CD4-positive, alpha-beta T cell (primary cell): ENCODE measurements around the gene VSTM2A. TPM values are rescaled to one million over a fixed set of nuclear protein-coding genes. Genes with fewer than 3 reads are reported as not detected.

Source experiments
- ATAC-seq: fragments of 200-7000 bp; cut with Tn5 transposase; one replicate; pipeline ENCODE4 v1.10.0; 2022; ENCODE audit warnings: mild to moderate bottlenecking; ENCODE audit not compliant: poor library complexity
- CTCF ChIA-PET: fragments of 350-600 bp; sonication (Branson Sonifier 250); formaldehyde crosslinking; loops from one replicate; lab custom pipeline; 2021; ENCODE audit warnings: antibody characterized with exemption, inconsistent platforms; lab: Charles Lee
- POLR2A ChIA-PET: fragments of 350-600 bp; sonication (Branson Sonifier 250); formaldehyde crosslinking; loops from one replicate; lab custom pipeline; 2021; ENCODE audit warnings: antibody characterized with exemption, inconsistent platforms; lab: Charles Lee
- DNase-seq, 14 experiments: peaks; one replicate each; pipeline ENCODE4 v3.0.0-alpha.2; 2013 to 2020; ENCODE audit warnings: mixed read lengths in 2 of 14
- H3K27ac ChIP-seq, 2 donors: one replicate each; pipeline versions ENCODE4 v1.5.1 to v1.7.0; 2013; ENCODE audit warnings: low read length in 2 of 2, low read depth in 1 of 2, mild to moderate bottlenecking in 1 of 2
- H3K27me3 ChIP-seq, 2 experiments: 1 replicate in 1 of 2; 2 replicates in 1 of 2; pipeline versions ENCODE4 v1.6.1 to v1.7.0; 2013; ENCODE audit warnings: low read length in 2 of 2, control low read depth in 1 of 2, mild to moderate bottlenecking in 1 of 2, moderate library complexity in 1 of 2; ENCODE audit not compliant: insufficient read depth in 2 of 2, control insufficient read depth in 1 of 2
- H3K36me3 ChIP-seq: one replicate; pipeline ENCODE4 v1.6.1; 2013; ENCODE audit warnings: low read length, control low read depth; ENCODE audit not compliant: insufficient read depth
- H3K4me1 ChIP-seq: one replicate; pipeline ENCODE4 v1.6.1; 2013; ENCODE audit warnings: low read length, control low read depth; ENCODE audit not compliant: insufficient read depth
- H3K4me3 ChIP-seq: one replicate; pipeline ENCODE4 v1.5.1; 2013; ENCODE audit warnings: mild to moderate bottlenecking, low read length, moderate library complexity
- H3K9me3 ChIP-seq, 2 experiments: 1 replicate in 1 of 2; 2 replicates in 1 of 2; pipeline versions ENCODE4 v1.6.1 to v1.7.0; 2013; ENCODE audit warnings: low read length in 2 of 2, mild to moderate bottlenecking in 2 of 2, control low read depth in 1 of 2, moderate library complexity in 1 of 2; ENCODE audit not compliant: control insufficient read depth in 1 of 2, insufficient read depth in 1 of 2
- H3K27ac Mint-ChIP-seq: one replicate; pipeline ENCODE4 v1.8.0; 2020; ENCODE audit warnings: mixed read lengths
- H3K27me3 Mint-ChIP-seq: one replicate; pipeline ENCODE4 v1.8.0; 2021; ENCODE audit warnings: mixed read lengths
- H3K36me3 Mint-ChIP-seq: one replicate; pipeline ENCODE4 v1.8.0; 2021; ENCODE audit warnings: low read depth, mixed read lengths
- H3K4me1 Mint-ChIP-seq: one replicate; pipeline ENCODE4 v1.8.0; 2021; ENCODE audit warnings: low read depth, mixed read lengths
- H3K4me3 Mint-ChIP-seq: one replicate; pipeline ENCODE4 v1.8.0; 2020; ENCODE audit warnings: mild to moderate bottlenecking, mixed read lengths
- H3K9me3 Mint-ChIP-seq: one replicate; pipeline ENCODE4 v1.8.0; 2020; ENCODE audit warnings: mixed read lengths
- CTCF ChIP-seq: fragments of 200-600 bp; IDR thresholded peaks from one replicate; pipeline ENCODE4 v1.8.0; 2022; ENCODE audit warnings: antibody characterized with exemption, mild to moderate bottlenecking
- intact Hi-C, 2 experiments: fragments of 100-400 bp; cut with DNase I in 1 of 2; cut with micrococcal nuclease in 1 of 2; formaldehyde crosslinking; loops; one replicate each; pipeline versions ENCODE4 v1.15.1 to v1.9.0; 2023 to 2025; cut with DNase I, micrococcal nuclease
- total RNA-seq, 174 experiments: library from RNA in 2 of 174; stranded (reverse) in 2 of 174; gene quantifications; one replicate each; pipeline ENCODE4 v1.2.3 and lab custom pipeline; 2021 to 2026

The VSTM2A gene
- total RNA-seq, 2 experiments from 2014 or later = not detected

GRCh38 chr7:54544527-54545240, 2.5 kb downstream of the VSTM2A start:
- no peaks in the 10 kb centered on the region for H3K36me3 ChIP-seq
- ATAC-seq (no peak), DNase-seq (no peak)
- peaks cover 35% of the 10 kb centered on the region for H3K27me3 Mint-ChIP-seq
- H3K4me1 Mint-ChIP-seq = no peaks in the 10 kb centered on the region
- intact Hi-C loops = no loop called here
- H3K36me3 Mint-ChIP-seq = no peaks in the 10 kb centered on the region
- H3K9me3 ChIP-seq = peaks cover 0 to 30% of the 10 kb centered on the region in 2 experiments
- H3K4me1 ChIP-seq = no peaks in the 10 kb centered on the region
- peaks cover 30 to 45% of the 10 kb centered on the region in 2 experiments for H3K27me3 ChIP-seq
- no peak overlapping the region for H3K27ac ChIP-seq
- TF ChIP-seq CTCF = no peak
- ChIA-PET POLR2A (no interaction called here), CTCF (no interaction called here)
- no peak overlapping the region for H3K4me3 Mint-ChIP-seq
- peaks cover 3% of the 10 kb centered on the region for H3K9me3 Mint-ChIP-seq
- H3K27ac Mint-ChIP-seq = no peak overlapping the region
- no peak overlapping the region for H3K4me3 ChIP-seq

- ATAC-seq (no peak), DNase-seq (no peak)
- no peaks in the 10 kb centered on the region for H3K4me1 ChIP-seq
- H3K36me3 ChIP-seq = no peaks in the 10 kb centered on the region
- H3K27me3 ChIP-seq = peaks cover 30 to 45% of the 10 kb centered on the region in 2 experiments
- H3K27me3 Mint-ChIP-seq = peaks cover 35% of the 10 kb centered on the region
- H3K4me3 ChIP-seq = no peak overlapping the region
- no peaks in the 10 kb centered on the region for H3K36me3 Mint-ChIP-seq
- no peak for TF ChIP-seq CTCF
- CTCF ChIA-PET = no interaction called here
- no peak overlapping the region for H3K27ac Mint-ChIP-seq
- intact Hi-C loops = no loop called here
- H3K4me1 Mint-ChIP-seq = no peaks in the 10 kb centered on the region
- H3K27ac ChIP-seq = no peak overlapping the region
- H3K9me3 ChIP-seq = peaks cover 0 to 35% of the 10 kb centered on the region in 2 experiments
- POLR2A ChIA-PET = no interaction called here
- H3K4me3 Mint-ChIP-seq = no peak overlapping the region
- H3K9me3 Mint-ChIP-seq = peaks cover 3% of the 10 kb centered on the region
Measured at GRCh38 chr7:54545241-54545563, 3.0 kb downstream of the VSTM2A start.

- no peak for ATAC-seq
- Histone ChIP-seq H3K27me3 (peaks cover 30 to 41% of the 10 kb centered on the region in 2 experiments), H3K27ac (no peak overlapping the region), H3K4me3 (no peak overlapping the region), H3K4me1 (no peaks in the 10 kb centered on the region), H3K9me3 (peaks cover 0 to 35% of the 10 kb centered on the region in 2 experiments), H3K36me3 (no peaks in the 10 kb centered on the region)
- peaks cover 3% of the 10 kb centered on the region for H3K9me3 Mint-ChIP-seq
- ChIA-PET CTCF (no interaction called here), POLR2A (no interaction called here)
- DNase-seq = no peak
- intact Hi-C loops = no loop called here
- no peak overlapping the region for H3K4me3 Mint-ChIP-seq
- no peak overlapping the region for H3K27ac Mint-ChIP-seq
- no peak for TF ChIP-seq CTCF
- H3K4me1 Mint-ChIP-seq = no peaks in the 10 kb centered on the region
- H3K36me3 Mint-ChIP-seq = no peaks in the 10 kb centered on the region
- peaks cover 32% of the 10 kb centered on the region for H3K27me3 Mint-ChIP-seq
Measured at GRCh38 chr7:54546081-54546985, 4.2 kb downstream of the VSTM2A start.
